ENCODE results near the gene SLC35D2.
"Not testable (repeated sequence)": the region's sequence is repeated elsewhere in the genome, so short reads cannot be mapped to it uniquely, and the experiment has no call there.

SLC35D2 gene

GRCh38 chr9:96392263-96392662 is 8.8 kb upstream of the SLC35D2 start:
- no peak overlapping the region for H3K27ac Mint-ChIP-seq (ENCODE audit: low read depth)
- ATAC-seq (replicated peaks; ENCODE audit: extremely low read depth, poor library complexity, severe bottlenecking) = no peak
- H3K27me3 Mint-ChIP-seq = no peaks in the 10 kb centered on the region
- no peaks in the 10 kb centered on the region for H3K9me3 Mint-ChIP-seq
- H3K36me3 Mint-ChIP-seq (ENCODE audit: insufficient read depth) = peaks cover 6% of the 10 kb centered on the region
- DNase-seq (ENCODE audit: low spot score in 2 of 2) = no peak
- no peaks in the 10 kb centered on the region for H3K4me1 Mint-ChIP-seq
- no peak overlapping the region for H3K4me3 Mint-ChIP-seq

GRCh38 chr9:96391021-96391765 is 7.7 kb upstream of the SLC35D2 start:
- DNase-seq (ENCODE audit: low spot score in 2 of 2) (no peak), ATAC-seq (replicated peaks; ENCODE audit: extremely low read depth, poor library complexity, severe bottlenecking) (no peak)
- Mint-ChIP-seq H3K27me3 (no peaks in the 10 kb centered on the region), H3K36me3 (ENCODE audit: insufficient read depth) (peaks cover 8% of the 10 kb centered on the region), H3K4me3 (no peak overlapping the region), H3K9me3 (no peaks in the 10 kb centered on the region), H3K4me1 (no peaks in the 10 kb centered on the region), H3K27ac (ENCODE audit: low read depth) (peak overlapping the region; percentile 72)

GRCh38 chr9:96388144-96388543 is 4.6 kb upstream of the SLC35D2 start:
- no peaks in the 10 kb centered on the region for H3K27me3 Mint-ChIP-seq
- ATAC-seq (replicated peaks; ENCODE audit: extremely low read depth, poor library complexity, severe bottlenecking) (no peak), DNase-seq (ENCODE audit: low spot score in 2 of 2) (no peak)
- peaks cover 5% of the 10 kb centered on the region for H3K4me1 Mint-ChIP-seq
- no peaks in the 10 kb centered on the region for H3K9me3 Mint-ChIP-seq
- peaks cover 6% of the 10 kb centered on the region for H3K36me3 Mint-ChIP-seq (ENCODE audit: insufficient read depth)
- no peak overlapping the region for H3K27ac Mint-ChIP-seq (ENCODE audit: low read depth)
- H3K4me3 Mint-ChIP-seq = no peak overlapping the region

DNA sequence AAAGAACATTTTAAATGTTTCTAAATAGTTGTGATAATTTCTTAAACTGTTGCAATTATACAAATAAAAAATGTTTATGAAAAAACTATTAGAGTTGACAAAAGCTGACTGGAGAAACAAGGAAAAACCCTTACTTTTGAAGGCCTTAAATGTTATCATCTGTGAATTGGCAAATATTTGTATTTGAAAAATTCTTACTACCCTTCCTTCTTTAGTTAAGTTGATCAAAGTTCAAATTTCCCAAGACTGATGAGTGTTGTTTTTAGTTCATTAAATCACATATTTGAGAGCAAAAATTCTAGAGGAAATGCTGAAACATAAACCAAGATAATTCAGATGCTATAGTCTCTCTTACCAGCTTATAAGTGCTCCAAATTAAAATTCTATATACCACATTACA is 2.6 kb upstream of the SLC35D2 start:
- ATAC-seq (replicated peaks; ENCODE audit: extremely low read depth, poor library complexity, severe bottlenecking) = no peak
- H3K27me3 Mint-ChIP-seq = no peaks in the 10 kb centered on the region
- no peaks in the 10 kb centered on the region for H3K9me3 Mint-ChIP-seq
- peaks cover 19% of the 10 kb centered on the region for H3K4me1 Mint-ChIP-seq
- no peak overlapping the region for H3K27ac Mint-ChIP-seq (ENCODE audit: low read depth)
- peaks cover 3% of the 10 kb centered on the region for H3K36me3 Mint-ChIP-seq (ENCODE audit: insufficient read depth)
- no peak overlapping the region for H3K4me3 Mint-ChIP-seq
- DNase-seq (ENCODE audit: low spot score in 2 of 2) = no peak

DNA sequence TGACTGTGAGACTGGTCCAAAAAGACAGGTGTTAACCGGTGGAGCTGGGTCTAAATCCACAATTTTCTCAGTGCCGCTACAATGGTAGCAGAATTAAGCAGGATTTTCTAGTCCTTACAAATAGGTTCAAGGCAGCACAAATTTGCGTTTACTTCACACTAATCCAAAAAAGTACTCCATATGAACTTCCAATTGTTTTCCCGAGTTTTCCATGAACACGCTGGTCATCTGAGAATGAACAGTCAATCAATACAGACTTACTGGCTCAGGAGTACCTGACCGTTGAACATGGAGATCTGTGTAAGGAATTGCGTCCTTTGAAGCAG is 709 bp downstream of the SLC35D2 start:
- H3K27ac Mint-ChIP-seq (ENCODE audit: low read depth) = no peak overlapping the region
- DNase-seq (ENCODE audit: low spot score in 2 of 2) = no peak

DNA sequence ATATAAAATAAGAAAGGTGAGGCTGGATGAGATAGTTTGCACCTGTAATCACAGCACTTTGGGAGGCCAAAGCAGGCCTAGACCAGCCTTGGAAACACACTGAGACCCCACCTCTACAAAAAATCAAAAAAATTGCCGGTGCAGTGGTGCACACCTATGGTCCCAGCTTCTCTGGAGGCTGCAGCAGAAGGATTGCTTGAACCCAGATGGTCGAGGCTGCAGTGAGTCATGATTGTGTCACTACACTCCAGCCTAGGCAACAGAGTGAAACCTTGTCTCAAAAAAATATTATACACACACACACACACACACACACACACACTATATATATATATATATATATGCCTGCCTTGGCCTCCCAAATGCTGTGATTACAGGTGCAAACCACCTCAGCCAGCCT is 1.3 kb downstream of the SLC35D2 start:
- Mint-ChIP-seq H3K4me3 (peak overlapping the region; percentile 86), H3K27ac (ENCODE audit: low read depth) (no peak overlapping the region)
- ATAC-seq (replicated peaks; ENCODE audit: extremely low read depth, poor library complexity, severe bottlenecking) = no peak

More for the DNA sequence above, 709 bp downstream of the SLC35D2 start:
- ATAC-seq (replicated peaks; ENCODE audit: extremely low read depth, poor library complexity, severe bottlenecking) = no peak
- Mint-ChIP-seq H3K36me3 (ENCODE audit: insufficient read depth) (peaks cover 7% of the 10 kb centered on the region), H3K4me1 (peaks cover 33% of the 10 kb centered on the region), H3K9me3 (no peaks in the 10 kb centered on the region), H3K4me3 (peak overlapping the region; percentile 86), H3K27me3 (no peaks in the 10 kb centered on the region)

GRCh38 chr9:96381696-96382095 is 1.8 kb downstream of the SLC35D2 start:
- Mint-ChIP-seq H3K27me3 (no peaks in the 10 kb centered on the region), H3K27ac (ENCODE audit: low read depth) (no peak overlapping the region), H3K9me3 (no peaks in the 10 kb centered on the region), H3K36me3 (ENCODE audit: insufficient read depth) (peaks cover 5% of the 10 kb centered on the region), H3K4me3 (peak overlapping the region; percentile 9), H3K4me1 (peaks cover 38% of the 10 kb centered on the region)
- ATAC-seq (replicated peaks; ENCODE audit: extremely low read depth, poor library complexity, severe bottlenecking) = no peak
- DNase-seq (ENCODE audit: low spot score in 2 of 2) = no peak

More for the DNA sequence above, 1.3 kb downstream of the SLC35D2 start:
- H3K9me3 Mint-ChIP-seq = no peaks in the 10 kb centered on the region
- no peak for DNase-seq (ENCODE audit: low spot score in 2 of 2)
- peaks cover 7% of the 10 kb centered on the region for H3K36me3 Mint-ChIP-seq (ENCODE audit: insufficient read depth)
- H3K4me1 Mint-ChIP-seq = peaks cover 38% of the 10 kb centered on the region
- no peaks in the 10 kb centered on the region for H3K27me3 Mint-ChIP-seq

DNA sequence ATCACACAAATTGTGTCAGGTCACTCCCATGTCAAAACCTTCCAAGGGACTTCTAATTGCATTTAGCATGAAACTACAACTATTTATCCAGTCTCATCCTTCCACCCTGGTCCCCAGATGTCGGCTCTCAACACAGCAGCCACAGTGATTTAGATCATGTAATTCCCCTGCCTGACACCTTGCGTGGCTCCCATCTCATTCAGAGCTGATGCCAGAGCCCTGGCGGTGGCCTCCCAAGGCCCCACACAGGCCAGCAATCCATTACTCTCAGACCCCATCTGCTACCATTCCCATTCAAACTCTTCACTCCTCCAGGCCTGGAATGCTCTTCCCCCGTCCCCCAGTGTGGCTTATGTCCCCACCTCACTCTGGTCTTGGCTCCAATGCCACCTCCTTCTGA is 2.4 kb downstream of the SLC35D2 start:
- ATAC-seq (replicated peaks; ENCODE audit: extremely low read depth, poor library complexity, severe bottlenecking) = no peak

GRCh38 chr9:96379461-96379860 is 4.0 kb downstream of the SLC35D2 start:
- H3K27ac Mint-ChIP-seq (ENCODE audit: low read depth) = no peak overlapping the region
- no peaks in the 10 kb centered on the region for H3K27me3 Mint-ChIP-seq
- no peaks in the 10 kb centered on the region for H3K9me3 Mint-ChIP-seq
- DNase-seq (ENCODE audit: low spot score in 2 of 2) (no peak), ATAC-seq (replicated peaks; ENCODE audit: extremely low read depth, poor library complexity, severe bottlenecking) (no peak)
- H3K4me3 Mint-ChIP-seq = no peak overlapping the region
- peaks cover 5% of the 10 kb centered on the region for H3K36me3 Mint-ChIP-seq (ENCODE audit: insufficient read depth)
- peaks cover 38% of the 10 kb centered on the region for H3K4me1 Mint-ChIP-seq

More for the DNA sequence above, 2.4 kb downstream of the SLC35D2 start:
- Mint-ChIP-seq H3K36me3 (ENCODE audit: insufficient read depth) (peaks cover 5% of the 10 kb centered on the region), H3K27me3 (no peaks in the 10 kb centered on the region), H3K4me3 (peak overlapping the region; percentile 9), H3K27ac (ENCODE audit: low read depth) (no peak overlapping the region), H3K9me3 (no peaks in the 10 kb centered on the region), H3K4me1 (peaks cover 38% of the 10 kb centered on the region)
- no peak for DNase-seq (ENCODE audit: low spot score in 2 of 2)

- Mint-ChIP-seq H3K27ac (ENCODE audit: low read depth) (no peak overlapping the region), H3K9me3 (no peaks in the 10 kb centered on the region)
- no peak for DNase-seq (ENCODE audit: low spot score in 2 of 2)
Measured at GRCh38 chr9:96378187-96378586, 5.3 kb downstream of the SLC35D2 start.

GRCh38 chr9:96376891-96377874 is 6.3 kb downstream of the SLC35D2 start:
- H3K27ac Mint-ChIP-seq (ENCODE audit: low read depth) = no peak overlapping the region
- ATAC-seq (replicated peaks; ENCODE audit: extremely low read depth, poor library complexity, severe bottlenecking) (no peak), DNase-seq (ENCODE audit: low spot score in 2 of 2) (no peak)
- peaks cover 5% of the 10 kb centered on the region for H3K36me3 Mint-ChIP-seq (ENCODE audit: insufficient read depth)
- H3K4me1 Mint-ChIP-seq = peaks cover 27% of the 10 kb centered on the region
- no peak overlapping the region for H3K4me3 Mint-ChIP-seq
- H3K27me3 Mint-ChIP-seq = no peaks in the 10 kb centered on the region
- no peaks in the 10 kb centered on the region for H3K9me3 Mint-ChIP-seq

More at GRCh38 chr9:96378187-96378586, 5.3 kb downstream of the SLC35D2 start:
- H3K4me1 Mint-ChIP-seq = peaks cover 34% of the 10 kb centered on the region
- ATAC-seq (replicated peaks; ENCODE audit: extremely low read depth, poor library complexity, severe bottlenecking) = no peak
- no peaks in the 10 kb centered on the region for H3K27me3 Mint-ChIP-seq
- H3K4me3 Mint-ChIP-seq = no peak overlapping the region
- peaks cover 5% of the 10 kb centered on the region for H3K36me3 Mint-ChIP-seq (ENCODE audit: insufficient read depth)

- not testable (repeated sequence) for H3K27me3 Mint-ChIP-seq; ATAC-seq (replicated peaks; ENCODE audit: extremely low read depth, poor library complexity, severe bottlenecking); H3K36me3 Mint-ChIP-seq (ENCODE audit: insufficient read depth); DNase-seq (ENCODE audit: low spot score in 2 of 2); H3K9me3 Mint-ChIP-seq; H3K4me3 Mint-ChIP-seq; H3K27ac Mint-ChIP-seq (ENCODE audit: low read depth)
- H3K4me1 Mint-ChIP-seq = peaks cover 13% of the 10 kb centered on the region
Measured at GRCh38 chr9:96375507-96375906, 8.0 kb downstream of the SLC35D2 start.

GRCh38 chr9:96367943-96368342 is 15.6 kb downstream of the SLC35D2 start:
- no peak overlapping the region for H3K27ac Mint-ChIP-seq (ENCODE audit: low read depth)
- no peaks in the 10 kb centered on the region for H3K9me3 Mint-ChIP-seq
- H3K27me3 Mint-ChIP-seq = no peaks in the 10 kb centered on the region
- H3K36me3 Mint-ChIP-seq (ENCODE audit: insufficient read depth) = peaks cover 11% of the 10 kb centered on the region
- H3K4me3 Mint-ChIP-seq = no peak overlapping the region
- peaks cover 6% of the 10 kb centered on the region for H3K4me1 Mint-ChIP-seq
- no peak for DNase-seq (ENCODE audit: low spot score in 2 of 2)
- no peak for ATAC-seq (replicated peaks; ENCODE audit: extremely low read depth, poor library complexity, severe bottlenecking)
